HG03095 (cell line): ENCODE results near the gene TEX22.
"Not testable (repeated sequence)": the region's sequence is repeated elsewhere in the genome, so short reads cannot be mapped to it uniquely, and the experiment has no call there.

Source experiments
- ATAC-seq: cut with Tn5 transposase; IDR thresholded peaks from one replicate; pipeline ENCODE4 v1.9.1; 2021; ENCODE audit warnings: moderate library complexity; ENCODE audit not compliant: unreplicated experiment

TEX22 gene, protein sequence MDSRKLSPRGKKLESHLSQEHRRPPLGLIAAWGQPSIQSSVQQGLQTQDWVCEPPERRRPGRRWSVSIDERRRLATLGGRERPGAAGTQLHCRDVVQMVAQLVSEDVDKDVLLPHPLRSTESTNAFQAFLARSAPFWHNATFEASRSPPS

DNA sequence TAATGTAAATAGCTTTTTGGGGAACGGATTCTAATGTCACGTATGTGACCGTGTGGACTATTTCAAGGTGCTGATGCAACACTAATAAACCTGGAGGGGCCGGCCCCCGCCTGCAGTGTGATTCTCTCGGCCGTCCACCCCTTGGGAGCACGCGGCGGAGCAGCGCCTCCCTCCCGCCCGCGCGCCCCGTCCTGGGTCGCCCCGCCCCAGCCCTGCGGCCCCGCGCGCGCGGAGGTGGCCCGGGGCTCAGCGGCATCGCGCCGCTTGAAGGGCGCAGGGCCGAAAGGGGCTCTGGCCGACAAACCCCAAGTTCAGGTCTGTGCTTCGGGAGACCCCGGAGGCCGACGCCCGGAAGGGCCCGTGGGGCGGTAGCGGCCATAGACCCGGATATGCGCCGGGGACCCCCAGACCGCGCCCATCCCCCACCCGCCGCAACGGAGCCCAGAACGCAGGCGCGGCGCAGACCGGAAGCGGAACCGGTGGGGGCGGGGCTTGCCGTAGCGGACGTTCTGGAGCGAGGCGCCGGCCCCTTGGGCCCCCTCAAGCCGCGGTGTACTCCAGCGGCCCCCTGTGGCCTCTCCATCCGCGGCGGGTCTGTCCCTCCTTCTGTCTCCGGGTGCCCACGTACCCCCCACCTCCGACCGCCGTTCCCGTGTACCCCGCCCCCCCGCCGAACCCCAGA is at the start of gene TEX22:
Gene TEX22, plus strand, starts transcription at position 495 of the 682 bp plus-strand sequence. CDS start 803 bp downstream, outside the sequence.
- peak; percentile 70 for ATAC-seq

DNA sequence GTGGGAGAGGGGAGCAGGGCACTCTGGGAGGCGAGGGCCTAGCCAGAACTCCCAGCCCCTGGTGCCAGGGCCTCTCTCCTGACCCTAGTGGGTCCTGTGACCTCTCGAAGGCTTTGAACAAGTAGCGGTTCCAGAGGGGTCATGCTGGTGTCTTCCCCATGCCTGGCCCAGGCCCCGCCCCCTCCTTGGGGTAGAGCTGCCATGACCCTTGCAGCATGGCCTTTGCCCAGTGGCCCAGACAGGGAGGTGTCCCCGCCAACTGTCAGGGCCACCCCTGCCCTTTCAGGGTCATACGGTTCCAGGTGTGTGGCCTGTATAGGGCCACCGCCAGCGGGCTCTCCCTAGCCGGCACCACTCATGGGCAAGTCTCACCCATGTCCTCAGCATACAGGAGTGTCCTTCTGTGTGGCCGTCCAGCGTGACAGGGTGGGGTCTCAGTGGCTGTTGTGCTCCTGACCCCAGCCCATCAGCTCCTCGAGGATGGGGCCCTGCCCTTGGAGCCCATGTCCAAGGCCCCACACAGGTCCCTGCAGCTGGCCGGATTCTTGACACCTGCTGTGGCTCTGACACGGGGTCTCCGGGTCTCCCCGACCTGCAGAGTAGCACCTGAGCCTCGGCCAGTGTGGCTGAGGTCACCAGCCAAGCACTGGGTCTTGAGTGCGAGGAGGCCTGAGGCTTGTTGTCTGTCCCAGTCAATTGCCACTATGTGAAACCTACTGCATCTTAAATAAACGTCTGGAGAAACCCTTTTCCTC is 49.2 kb upstream of the TEX22 start:
- no peak for ATAC-seq

DNA sequence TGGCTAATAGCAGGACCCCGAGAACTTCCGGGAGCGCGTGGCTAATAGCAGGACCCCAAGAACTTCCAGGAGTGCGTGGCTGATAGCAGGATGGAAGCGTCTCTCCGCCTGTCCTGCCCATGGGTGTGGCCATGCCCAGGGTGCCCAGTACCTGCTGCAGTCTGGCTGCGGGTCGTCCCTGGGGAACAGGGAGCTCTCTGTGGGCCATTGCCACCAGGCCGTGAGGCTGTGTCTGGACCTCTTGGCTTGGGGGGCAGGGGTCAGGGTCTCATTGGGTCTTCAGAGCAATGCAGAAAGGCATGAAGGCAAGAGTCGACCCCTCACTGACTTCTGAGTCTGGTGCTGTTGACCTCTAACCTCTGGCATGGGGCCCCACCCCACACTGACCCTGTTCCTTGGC is 48.3 kb upstream of the TEX22 start:
- ATAC-seq: no peak

DNA sequence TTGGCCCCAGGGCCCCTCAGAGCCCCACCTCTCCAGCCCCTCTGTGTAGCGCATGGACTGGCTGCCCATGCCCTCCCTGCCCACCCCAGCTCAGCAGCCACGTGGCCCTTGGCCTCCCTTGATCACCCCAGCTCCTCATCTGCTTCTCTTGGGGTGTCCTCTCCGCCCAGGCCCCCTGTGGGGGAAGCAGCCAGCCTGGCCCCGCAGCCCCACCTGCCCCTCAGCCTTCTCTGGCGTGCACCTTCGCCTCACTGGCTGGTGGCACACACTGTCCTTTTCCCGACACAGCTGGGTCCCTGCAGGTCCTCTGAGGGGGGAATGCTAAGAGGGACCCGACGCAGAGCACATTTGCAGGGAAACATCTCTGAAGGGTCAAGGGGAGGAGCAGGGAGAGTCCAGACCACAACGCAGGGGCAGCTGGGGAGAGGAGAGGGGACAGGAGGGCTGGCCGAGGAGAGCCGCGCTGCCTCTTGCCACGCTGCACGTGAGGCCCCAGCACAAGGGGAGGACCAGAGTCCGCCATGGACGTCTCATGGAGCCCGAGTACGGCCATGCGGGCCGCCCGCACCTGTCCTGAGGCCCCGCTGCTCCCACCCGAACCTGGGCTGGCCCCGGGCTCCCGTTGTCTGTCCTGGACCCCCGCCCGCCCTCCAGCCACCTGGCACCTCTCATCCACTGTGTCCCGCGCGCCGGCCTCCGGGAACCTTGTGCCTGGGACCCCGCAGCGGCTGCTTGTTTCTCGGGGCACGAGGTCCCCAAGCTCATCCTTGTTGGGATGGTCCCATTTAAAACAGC is 47.7 kb upstream of the TEX22 start:
- no peak for ATAC-seq

DNA sequence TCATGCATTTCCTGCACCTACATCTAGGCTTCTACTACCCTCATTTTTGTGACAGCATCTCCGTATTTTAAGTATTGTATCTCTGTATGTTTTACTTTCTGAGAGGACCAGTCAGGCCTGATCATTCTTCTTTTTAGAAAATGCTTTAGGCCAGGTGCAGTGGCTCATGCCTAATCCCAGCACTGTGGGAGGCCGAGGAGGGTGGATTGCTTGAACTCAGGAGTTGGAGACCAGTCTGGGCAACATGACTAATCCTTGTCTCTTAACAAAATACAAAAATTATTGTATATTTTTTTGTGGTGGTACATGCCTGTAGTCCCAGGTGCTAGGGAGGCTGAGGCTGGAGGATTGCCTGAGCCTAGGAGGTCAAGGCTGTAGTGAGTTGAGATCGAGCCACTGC is 46.9 kb upstream of the TEX22 start:
- ATAC-seq: no peak

DNA sequence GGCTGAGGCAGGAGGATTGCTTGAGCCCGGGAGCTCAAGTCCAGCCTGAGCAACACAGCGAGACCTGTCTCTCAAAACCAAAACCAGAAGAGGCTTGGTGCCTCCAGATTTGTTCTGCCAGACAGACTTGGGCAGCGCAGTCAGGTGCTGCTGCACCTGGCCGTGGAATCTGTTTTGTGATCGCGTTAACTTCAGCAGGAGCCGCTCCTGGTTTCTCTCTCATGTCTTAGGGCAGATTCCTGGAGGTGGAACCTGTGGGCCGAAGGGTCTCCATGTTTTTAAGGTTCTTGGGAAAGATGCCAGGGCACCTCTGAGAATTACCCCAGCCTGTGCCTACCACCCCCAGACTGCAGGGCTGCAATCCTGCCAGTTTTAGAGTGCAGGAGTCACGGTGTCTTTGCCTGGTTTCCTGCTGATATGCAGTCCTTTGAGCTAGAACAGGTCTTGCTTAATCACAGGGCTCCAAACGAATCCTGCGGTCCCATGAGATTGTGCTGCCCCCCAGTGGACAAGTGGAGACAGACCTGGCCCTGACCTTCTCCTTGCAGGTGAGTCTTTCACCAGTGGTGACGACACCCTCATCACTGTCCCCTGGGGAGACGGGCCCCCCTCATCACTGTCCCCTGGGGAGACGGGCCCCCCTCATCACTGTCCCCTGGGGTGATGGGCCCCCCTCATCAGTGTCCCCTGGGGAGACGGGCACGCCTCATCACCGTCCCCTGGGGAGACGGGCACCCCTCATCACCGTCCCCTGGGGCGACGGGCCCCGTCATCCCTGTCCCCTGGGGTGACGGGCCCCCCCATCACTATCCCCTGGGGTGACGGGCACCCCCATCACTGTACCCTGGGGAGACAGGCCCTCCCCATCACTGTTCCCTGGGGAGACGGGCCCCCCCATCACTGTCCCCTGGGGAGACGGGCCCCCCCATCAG is 46.2 kb upstream of the TEX22 start:
- ATAC-seq: no peak

DNA sequence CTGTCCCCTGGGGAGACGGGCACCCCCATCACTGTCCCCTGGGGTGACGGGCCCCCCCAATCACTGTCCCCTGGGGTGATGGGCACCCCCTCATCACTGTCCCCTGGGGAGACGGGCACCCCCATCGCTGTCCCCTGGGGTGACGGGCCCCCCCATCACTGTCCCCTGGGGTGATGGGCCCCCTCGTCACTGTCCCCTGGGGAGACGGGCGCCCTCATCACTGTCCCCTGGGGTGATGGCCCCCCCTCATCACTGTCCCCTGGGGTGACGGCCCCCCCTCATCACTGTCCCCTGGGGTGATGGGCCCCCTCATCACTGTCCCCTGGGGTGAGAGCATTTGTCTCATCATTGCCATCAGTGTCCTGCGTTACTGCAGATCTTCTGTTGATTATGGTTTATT is 45.2 kb upstream of the TEX22 start:
- no peak for ATAC-seq

DNA sequence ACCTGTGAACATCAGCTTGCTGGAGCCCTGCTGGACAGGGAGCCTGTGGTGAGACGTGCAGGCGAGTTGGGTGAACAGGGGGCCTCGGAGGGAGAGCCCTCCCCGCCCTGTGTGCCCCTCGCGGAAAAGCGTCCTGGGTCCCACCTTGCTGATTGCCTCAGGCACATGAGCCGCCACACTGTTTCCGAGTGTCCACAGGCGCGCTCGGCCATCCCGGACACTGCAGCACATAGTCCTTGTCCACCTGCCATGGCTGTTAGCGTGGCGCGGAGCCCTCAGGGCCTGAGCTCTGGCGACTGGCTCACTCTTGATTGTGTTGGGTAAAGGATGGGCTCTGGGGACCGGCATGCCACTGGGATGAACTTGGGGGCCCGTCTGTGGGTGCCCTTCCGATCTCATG is 43.8 kb upstream of the TEX22 start:
- ATAC-seq: no peak

DNA sequence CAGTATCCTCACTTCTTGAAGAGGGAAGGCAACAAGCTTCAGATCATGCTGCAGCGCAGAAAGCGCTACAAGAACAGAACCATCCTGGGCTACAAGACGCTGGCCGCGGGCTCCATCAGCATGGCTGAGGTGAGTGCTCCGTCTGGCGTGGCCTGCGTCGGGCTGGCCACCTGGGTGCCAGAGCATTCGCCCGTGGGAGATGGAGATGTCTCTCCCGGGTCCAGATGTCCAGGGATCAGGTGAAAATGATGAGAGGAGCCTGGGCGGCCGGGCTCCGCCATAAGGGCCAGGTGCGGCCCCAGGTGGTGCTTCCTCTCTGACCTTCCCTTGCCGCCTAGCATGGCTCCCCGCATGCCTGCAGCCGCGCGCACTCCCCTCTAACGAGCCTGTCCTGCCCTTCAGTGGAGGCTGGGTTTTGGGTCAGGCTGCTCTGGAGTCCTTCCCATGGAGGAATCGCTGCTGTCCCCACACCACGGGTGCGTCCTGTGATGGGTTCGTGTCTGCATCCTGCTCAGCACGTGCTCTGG is 43.2 kb upstream of the TEX22 start:
- ATAC-seq: no peak

DNA sequence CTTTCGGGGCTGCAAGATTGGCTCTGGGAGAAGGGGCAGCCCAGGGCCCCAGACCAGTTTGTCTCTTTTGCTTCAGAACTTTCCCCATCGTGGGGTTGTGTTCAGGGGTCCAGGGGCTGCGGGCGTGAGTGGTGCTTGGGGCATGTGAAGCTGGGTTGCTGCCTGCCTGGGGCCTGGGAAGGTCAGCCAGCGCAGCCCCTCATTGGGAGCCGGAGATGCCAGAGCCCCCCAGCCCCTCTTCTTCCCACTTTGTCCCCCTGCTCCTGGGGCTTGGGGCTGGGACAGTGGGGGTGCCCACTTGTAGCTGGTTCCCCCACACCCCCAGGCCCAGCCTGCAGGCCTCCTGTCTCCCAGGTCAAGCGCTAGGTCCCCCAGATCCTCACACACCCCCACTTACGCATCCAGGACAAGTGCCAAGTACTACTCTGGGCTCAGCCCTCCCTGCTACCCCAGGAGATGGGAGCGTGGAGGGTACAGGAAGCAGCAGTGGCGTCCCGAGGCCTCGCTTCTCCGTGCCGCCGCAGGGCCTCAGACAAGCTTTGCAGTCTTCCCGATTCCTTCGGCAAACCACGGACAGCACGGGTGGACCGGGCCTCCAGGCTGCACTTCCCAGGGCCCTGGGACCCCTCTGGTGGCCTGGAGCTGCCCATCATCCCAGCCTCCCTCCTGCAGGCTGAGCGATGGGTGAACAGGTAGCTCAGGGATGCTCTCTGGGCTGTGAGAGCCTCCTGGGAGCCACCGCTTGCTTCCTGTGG is 42.3 kb upstream of the TEX22 start:
- ATAC-seq: no peak

DNA sequence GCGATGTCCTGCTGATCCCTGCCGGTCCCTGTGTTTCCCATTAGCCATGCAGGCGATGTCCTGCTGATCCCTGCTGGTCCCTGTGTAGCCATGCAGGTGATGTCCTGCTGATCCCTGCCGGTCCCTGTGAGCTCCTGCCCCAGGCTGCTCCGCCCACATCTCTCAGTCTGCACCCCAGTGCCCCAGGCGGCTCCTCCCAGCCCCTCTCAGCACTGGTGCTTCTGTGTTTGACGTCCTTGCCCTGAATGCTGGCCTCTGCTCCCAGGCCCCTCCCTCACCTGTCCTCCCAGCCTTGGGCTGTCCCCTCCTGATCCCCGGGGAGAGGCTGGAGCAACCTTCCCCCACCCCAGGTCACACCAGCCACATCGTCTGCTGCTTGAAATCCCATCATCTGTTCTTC is 41.4 kb upstream of the TEX22 start:
- no peak for ATAC-seq

DNA sequence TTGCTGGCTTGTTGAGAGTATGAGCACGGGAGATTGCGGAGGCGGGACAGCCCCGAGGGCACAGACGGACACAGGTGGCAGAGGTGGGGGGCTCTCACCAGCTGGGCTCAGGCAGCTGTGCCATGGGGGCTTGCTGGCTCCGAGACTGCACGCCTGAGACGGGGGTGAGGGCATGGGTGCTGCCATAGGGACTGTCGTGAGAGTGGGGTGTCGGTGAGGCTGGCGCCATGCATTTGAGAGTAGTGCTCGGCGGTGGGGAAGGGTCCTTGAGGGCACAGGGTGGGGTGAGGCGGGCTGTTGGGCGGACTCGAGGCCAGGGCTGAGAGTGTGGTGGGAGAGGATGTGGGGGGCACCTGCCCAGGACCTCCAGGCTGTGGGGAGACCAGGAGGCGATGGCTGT is 40.7 kb upstream of the TEX22 start:
- ATAC-seq: no peak

DNA sequence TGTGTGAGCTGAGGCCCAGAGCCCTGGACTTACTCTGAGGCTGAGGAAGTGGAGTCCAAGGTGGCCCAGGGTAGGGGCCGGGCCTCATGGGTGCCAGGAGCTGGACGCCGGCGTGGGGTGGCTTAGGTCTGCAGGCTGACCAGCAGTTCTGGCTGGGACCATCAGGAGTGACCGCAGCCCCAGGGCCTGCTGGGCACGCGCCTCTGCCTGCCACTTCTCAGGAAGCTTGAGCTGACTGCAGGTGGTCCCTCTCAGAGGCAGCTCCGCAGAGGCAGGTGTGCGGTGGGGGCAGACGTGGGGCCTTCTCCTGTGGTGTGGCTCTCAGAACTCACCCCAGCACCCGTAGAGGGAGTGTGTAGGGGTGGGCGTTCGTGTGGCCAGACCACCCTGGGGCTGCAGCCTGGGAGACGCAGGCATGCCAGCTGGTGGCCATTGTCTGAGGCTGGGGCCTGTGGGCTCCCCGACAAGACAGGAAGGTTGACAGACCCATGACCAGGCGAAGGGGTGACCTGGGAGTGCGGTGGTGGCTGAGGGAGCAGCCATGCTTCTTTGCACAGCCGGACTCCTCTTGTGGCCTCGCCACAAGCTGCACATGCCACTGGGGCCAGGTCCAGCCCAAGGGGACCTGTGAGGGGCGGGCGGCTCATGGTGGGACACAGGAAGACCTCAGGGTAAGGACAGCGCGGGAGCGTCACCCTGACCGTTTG is 40.0 kb upstream of the TEX22 start:
- no peak for ATAC-seq

DNA sequence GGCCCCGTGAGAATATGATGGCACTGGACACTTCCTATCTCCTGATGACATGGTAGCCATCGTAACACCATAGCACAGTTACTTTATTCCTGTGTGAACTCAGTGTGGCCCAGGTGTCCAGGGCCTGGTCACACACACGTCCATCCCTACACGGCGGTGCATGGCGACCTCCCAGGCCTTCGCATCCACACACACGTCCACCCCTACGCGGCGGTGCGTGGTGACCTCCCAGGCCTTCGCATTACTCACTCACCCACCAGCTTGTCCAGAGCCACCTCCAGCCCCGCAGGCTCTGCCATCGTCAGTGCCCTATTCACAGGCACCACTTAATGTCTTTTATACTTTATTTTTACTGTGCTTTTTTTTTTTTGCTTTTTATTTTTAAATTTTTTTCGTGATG is 39.4 kb upstream of the TEX22 start:
- ATAC-seq: no peak

DNA sequence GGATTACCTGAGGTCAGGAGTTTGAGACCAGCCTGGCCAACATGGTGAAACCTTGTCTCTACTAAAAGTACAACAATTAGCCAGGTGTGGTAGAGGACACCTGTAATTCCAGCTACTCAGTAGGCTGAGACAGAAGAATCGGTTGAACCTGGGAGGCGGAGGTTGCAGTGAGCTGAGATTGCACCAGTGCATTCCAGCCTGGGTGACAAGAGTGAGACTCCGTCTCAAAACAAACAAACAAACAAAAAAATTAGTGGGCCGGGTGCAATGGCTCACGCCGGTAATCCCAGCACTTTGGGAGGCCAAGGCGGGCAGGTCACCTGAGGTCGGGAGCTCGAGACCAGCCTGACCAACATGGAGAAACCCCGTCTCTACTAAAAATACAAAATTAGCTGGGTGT is 36.9 kb upstream of the TEX22 start:
- ATAC-seq: not testable (repeated sequence)

DNA sequence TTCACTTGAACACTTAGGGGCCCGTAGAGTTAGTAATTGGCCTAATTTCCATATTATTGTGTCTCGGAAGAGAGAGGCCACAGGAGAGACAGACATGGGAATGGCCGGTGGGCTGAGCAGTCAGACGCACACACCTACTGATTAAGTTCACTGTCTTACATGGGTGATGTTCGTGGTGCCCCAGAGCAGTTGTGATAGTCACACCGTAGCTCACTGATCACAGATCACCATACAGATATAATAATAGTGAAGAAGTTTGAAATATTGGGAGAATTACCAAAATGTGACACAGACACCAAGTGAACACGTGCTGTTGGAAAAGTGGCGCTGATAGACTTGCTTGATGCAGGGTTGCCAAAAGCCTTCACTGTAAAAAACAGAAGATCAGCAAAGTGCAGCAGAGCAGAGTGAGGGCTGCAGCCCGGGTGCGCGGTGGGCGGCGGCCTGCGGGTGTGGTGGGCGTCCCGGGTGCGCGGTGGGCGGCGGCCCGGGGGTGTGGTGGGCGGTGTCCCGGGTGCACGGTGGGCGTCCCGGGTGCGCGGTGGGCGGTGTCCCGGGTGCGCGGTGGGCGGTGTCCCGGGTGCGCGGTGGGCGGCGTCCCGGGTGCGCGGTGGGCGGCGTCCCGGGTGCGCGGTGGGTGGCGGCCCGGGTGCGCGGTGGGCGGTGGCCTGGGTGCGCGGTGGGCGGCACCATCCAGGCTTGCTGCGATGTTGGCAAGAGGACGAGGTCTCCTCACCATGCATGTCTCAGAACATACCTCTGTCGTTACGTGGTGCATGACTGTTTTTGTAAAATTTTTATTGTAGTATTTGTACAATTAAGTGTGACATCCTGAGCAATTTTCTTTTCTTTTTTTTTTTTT is 34.3 kb upstream of the TEX22 start:
- ATAC-seq: no peak

DNA sequence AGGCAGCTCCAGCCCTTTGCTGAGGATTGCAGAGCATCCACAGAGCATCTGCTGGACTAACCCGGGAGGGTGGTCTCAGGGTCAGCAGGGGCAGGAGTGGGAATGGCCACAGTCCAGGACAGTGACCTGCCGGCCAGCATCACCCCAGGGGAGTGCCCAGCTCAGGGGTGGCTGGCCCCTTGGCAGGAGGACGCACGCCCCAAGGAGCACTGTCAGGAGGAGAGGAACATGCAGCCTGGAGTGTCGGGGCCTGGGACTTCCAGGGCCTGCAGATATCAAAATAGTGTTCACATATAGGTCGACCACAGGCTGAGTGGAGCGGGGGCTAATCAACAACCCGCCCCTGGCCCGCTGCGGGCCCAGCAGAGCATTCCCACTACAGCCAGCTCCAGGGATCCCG is 33.2 kb upstream of the TEX22 start:
- no peak for ATAC-seq

DNA sequence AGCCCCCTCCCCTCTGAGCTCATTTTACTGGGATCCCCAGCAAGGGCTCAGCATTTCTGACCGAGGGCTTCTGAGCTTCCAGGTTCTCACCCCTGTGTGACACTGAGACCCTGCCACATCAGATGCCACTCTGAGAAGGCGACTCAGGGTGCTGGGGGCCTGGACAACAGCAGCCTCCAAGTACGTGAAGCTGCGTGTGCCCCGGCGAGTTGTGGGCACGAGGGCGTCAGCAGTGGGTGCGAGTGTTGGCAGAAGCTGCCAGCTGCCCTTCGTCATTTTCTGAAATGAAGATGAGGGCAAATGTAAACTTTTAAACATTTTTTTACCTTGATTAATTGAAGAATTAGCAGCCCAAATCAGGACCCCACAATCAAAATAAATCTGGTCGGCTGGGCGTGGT is 32.7 kb upstream of the TEX22 start:
- no peak for ATAC-seq
